Erythroblast (primary cell): Measurements from ENCODE around the gene SPACA6.

ENCODE experiments used
- GATA1 ChIP-seq: IDR thresholded peaks from 2 replicates; pipeline ENCODE4 v1.6.1; 2011; ENCODE audit warnings: low read depth, mild to moderate bottlenecking, control low read depth, low read length, moderate library complexity
- POLR2A ChIP-seq: IDR thresholded peaks from 2 replicates; pipeline ENCODE4 v1.6.1; 2011; ENCODE audit warnings: mild to moderate bottlenecking, low read length

DNA sequence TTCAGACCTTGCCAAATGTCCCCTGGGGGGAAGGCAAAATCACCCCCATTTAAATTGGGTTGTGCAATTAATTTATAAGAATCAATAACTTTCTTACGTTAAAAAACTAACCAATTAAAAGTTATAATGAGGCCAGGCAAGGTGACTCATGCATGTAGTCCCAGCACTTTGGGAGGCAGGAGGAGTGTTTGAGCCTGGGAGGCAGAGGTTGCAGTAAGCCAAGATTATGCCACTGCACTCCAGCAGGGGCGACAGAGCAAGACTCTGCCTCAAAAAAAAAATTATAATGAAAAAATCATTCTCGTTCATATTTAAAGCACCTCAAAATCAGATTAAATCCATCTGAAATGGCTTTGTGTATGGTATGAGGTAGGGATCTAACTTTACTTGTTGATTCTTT, 28.1 kb upstream of the SPACA6 start:
- no peak for TF ChIP-seq POLR2A
- no peak for TF ChIP-seq GATA1
